BLaER1 treated with 17β-estradiol and CSF1 and Interleukin-3, amounts not matched to agents 10 nM and 100 nM (cell line): ENCODE results near the gene TTC28.

Experiments used
- H3K27ac ChIP-seq, 11 experiments: shearing (Covaris generic); formaldehyde crosslinking; 2 replicates each; pipeline ENCODE4 v1.8.1; 2022
- H3K27me3 ChIP-seq, 11 experiments: shearing (Covaris generic); formaldehyde crosslinking; 2 replicates each; pipeline ENCODE4 v1.8.1; 2022
- H3K36me3 ChIP-seq, 11 experiments: shearing (Covaris generic); formaldehyde crosslinking; 2 replicates each; pipeline ENCODE4 v1.8.1; 2022
- H3K4me1 ChIP-seq, 10 experiments: shearing (Covaris generic); formaldehyde crosslinking; 2 replicates each; pipeline ENCODE4 v1.8.1; 2022
- H3K4me2 ChIP-seq, 11 experiments: shearing (Covaris generic); formaldehyde crosslinking; 2 replicates each; pipeline ENCODE4 v1.8.1; 2022
- H3K4me3 ChIP-seq, 10 experiments: shearing (Covaris generic); formaldehyde crosslinking; 2 replicates each; pipeline ENCODE4 v1.8.1; 2022
- H3K9ac ChIP-seq, 11 experiments: shearing (Covaris generic); formaldehyde crosslinking; 2 replicates each; pipeline ENCODE4 v1.8.1; 2022
- H3K9me3 ChIP-seq, 11 experiments: shearing (Covaris generic); formaldehyde crosslinking; replicated peaks in 1 of 11; 2 replicates each; pipeline ENCODE4 v1.8.1; 2022
- H4K20me1 ChIP-seq, 11 experiments: shearing (Covaris generic); formaldehyde crosslinking; 2 replicates each; pipeline ENCODE4 v1.8.1; 2022
- Cebpa-rat ChIP-seq, 11 experiments: shearing (Covaris generic); IDR thresholded peaks; 2 replicates each; pipeline ENCODE4 v1.8.1; 2022

The TTC28 gene

GRCh38 chr22:28015676-28016601 is 663.7 kb downstream of the TTC28 start:
- peaks cover 0 to 9% (median 0%) of the 10 kb centered on the region in 11 experiments; a peak in 2 of 22 replicates for H4K20me1 ChIP-seq
- no peaks in the 10 kb centered on the region for H3K36me3 ChIP-seq
- H3K9me3 ChIP-seq, result no peaks in the 10 kb centered on the region
- H3K4me3 ChIP-seq, result no peak overlapping the region
- peak overlapping the region in 2 of 11 experiments; percentile 33 to 59; a peak in 3 of 22 replicates for H3K4me2 ChIP-seq
- no peak overlapping the region for H3K9ac ChIP-seq
- no peak overlapping the region for H3K27ac ChIP-seq
- TF ChIP-seq Cebpa-rat (IDR thresholded peaks at IDR 0.05), result no peak
- H3K4me1 ChIP-seq, result peaks cover 22 to 40% (median 36%) of the 10 kb centered on the region in 10 experiments
- no peaks in the 10 kb centered on the region for H3K27me3 ChIP-seq

- Histone ChIP-seq H3K36me3 (no peaks in the 10 kb centered on the region), H3K27me3 (no peaks in the 10 kb centered on the region), H3K9me3 (no peaks in the 10 kb centered on the region), H3K9ac (no peak overlapping the region), H3K4me3 (no peak overlapping the region), H3K4me1 (peaks cover 22 to 40% (median 36%) of the 10 kb centered on the region in 10 experiments), H4K20me1 (peaks cover 0 to 6% (median 0%) of the 10 kb centered on the region in 11 experiments; a peak in 2 of 22 replicates), H3K27ac (no peak overlapping the region), H3K4me2 (peak overlapping the region; percentile 33 to 67 (median 56))
- TF ChIP-seq Cebpa-rat (IDR thresholded peaks at IDR 0.05), result no peak
Measured at GRCh38 chr22:28015046-28015425, 664.6 kb downstream of the TTC28 start.

- Histone ChIP-seq H3K4me1 (peaks cover 21 to 40% (median 34%) of the 10 kb centered on the region in 10 experiments), H3K9me3 (no peaks in the 10 kb centered on the region), H3K4me2 (peak overlapping the region; percentile 33 to 67 (median 56)), H3K4me3 (no peak overlapping the region), H3K27me3 (no peaks in the 10 kb centered on the region), H3K9ac (no peak overlapping the region), H3K27ac (no peak overlapping the region), H3K36me3 (no peaks in the 10 kb centered on the region), H4K20me1 (peaks cover 0 to 4% (median 0%) of the 10 kb centered on the region in 11 experiments; a peak in 2 of 22 replicates)
- TF ChIP-seq Cebpa-rat (IDR thresholded peaks at IDR 0.05), result no peak
Measured at GRCh38 chr22:28014211-28015045, 665.2 kb downstream of the TTC28 start.

DNA sequence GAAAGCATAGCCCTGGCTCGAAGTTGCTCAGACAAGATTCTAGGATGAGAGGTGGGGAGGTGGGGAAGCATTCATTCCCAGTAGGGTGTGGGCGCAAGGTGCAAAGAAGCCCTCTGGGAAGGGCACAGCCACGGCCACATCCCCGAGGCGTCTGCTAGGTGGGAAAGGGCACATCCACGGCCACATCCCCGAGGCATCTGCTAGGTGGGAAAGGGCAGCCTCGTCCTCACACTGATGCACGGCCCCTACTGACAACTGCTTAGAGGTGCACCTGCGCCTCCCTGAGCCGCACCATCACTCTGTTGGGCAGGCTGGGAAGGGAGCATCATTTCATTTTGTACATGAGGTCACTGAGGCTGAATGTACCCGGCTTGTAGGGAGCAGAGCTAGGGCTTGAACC is 666.0 kb downstream of the TTC28 start:
- Histone ChIP-seq H3K36me3 (no peaks in the 10 kb centered on the region), H3K9me3 (no peaks in the 10 kb centered on the region), H3K4me3 (no peak overlapping the region), H4K20me1 (peaks cover 0 to 4% (median 0%) of the 10 kb centered on the region in 11 experiments; a peak in 2 of 22 replicates), H3K4me1 (peaks cover 13 to 32% (median 26%) of the 10 kb centered on the region in 10 experiments), H3K27me3 (no peaks in the 10 kb centered on the region), H3K9ac (no peak overlapping the region), H3K27ac (no peak overlapping the region), H3K4me2 (no peak overlapping the region)
- no peak for TF ChIP-seq Cebpa-rat (IDR thresholded peaks at IDR 0.05)

DNA sequence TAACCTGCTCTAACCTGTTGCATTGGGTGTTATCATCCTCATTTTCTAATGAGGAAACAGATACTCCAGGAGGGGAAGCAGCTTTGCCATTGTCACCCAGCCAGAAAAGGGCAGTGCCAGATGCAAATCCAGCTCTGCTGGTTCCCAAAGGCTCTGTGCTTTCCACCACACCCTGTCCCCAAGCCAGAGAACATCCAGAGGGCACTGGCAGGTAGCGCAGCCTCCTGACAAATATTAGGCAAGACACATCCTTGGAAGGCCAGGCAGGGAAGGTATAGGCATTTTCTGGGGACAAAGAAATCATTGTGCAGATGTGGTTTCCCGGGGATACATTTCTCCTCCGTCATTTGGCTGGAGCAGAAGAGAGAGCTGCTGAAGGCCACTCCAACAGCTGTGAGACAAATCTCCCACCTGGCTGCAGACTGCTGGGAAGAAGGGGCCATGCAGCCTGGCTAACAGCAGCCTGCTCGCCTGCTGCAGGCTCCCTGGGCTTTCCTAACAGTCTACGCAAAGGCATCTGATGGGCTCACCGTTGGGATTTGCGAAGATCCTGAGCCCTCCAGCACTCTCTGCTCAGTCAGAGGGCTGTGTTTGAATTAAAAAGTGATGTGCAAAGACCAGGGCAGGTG is 666.7 kb downstream of the TTC28 start:
- TF ChIP-seq Cebpa-rat (IDR thresholded peaks at IDR 0.05), result no peak
- no peaks in the 10 kb centered on the region for H3K36me3 ChIP-seq
- no peak overlapping the region for H3K9ac ChIP-seq
- no peak overlapping the region for H3K4me3 ChIP-seq
- H3K4me1 ChIP-seq, result peaks cover 10 to 25% (median 19%) of the 10 kb centered on the region in 10 experiments
- H3K27me3 ChIP-seq, result no peaks in the 10 kb centered on the region
- H3K4me2 ChIP-seq, result no peak overlapping the region
- H4K20me1 ChIP-seq, result peaks cover 0 to 4% (median 0%) of the 10 kb centered on the region in 11 experiments; a peak in 2 of 22 replicates
- H3K9me3 ChIP-seq, result no peaks in the 10 kb centered on the region
- no peak overlapping the region for H3K27ac ChIP-seq

DNA sequence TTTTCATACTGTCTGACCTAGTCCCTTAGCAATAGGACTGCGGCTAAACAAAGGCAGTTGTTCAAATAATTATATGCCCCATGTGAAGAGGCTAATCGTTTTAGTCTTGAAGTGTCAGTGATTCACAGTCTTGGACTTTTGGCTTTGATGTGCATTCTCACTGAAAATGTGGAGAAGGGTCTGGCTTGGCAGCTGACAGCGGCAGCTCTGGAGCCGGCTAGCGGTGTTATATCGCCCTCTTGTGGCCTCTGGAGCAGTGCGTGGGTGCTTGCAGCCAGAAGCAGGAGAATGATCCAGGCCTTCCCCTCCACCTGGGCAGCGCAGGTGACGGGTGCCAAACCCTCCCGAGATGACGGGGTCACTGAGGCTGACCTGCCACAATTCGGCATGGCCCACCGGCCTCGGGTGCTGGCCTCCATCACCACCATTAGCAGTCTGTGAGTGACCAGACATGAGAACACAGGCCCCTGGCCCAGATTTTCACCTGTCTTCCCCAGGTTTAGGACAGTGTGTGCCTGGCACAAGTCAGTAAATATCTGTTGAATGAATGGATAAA is 670.3 kb downstream of the TTC28 start:
- TF ChIP-seq Cebpa-rat (IDR thresholded peaks at IDR 0.05), result no peak
- Histone ChIP-seq H3K4me2 (no peak overlapping the region), H3K27ac (no peak overlapping the region)

GRCh38 chr22:28008649-28009048 is 671.0 kb downstream of the TTC28 start:
- H3K4me3 ChIP-seq, result no peak overlapping the region
- H3K27ac ChIP-seq, result no peak overlapping the region
- peaks cover 0 to 7% (median 0%) of the 10 kb centered on the region in 11 experiments; a peak in 2 of 22 replicates for H4K20me1 ChIP-seq
- H3K9ac ChIP-seq, result no peak overlapping the region
- no peaks in the 10 kb centered on the region for H3K36me3 ChIP-seq
- no peaks in the 10 kb centered on the region for H3K9me3 ChIP-seq
- no peak overlapping the region; a peak in 1 of 22 replicates for H3K4me2 ChIP-seq
- no peak for TF ChIP-seq Cebpa-rat (IDR thresholded peaks at IDR 0.05)
- peaks cover 0 to 9% (median 0%) of the 10 kb centered on the region in 10 experiments; a peak in 2 of 20 replicates for H3K4me1 ChIP-seq
- no peaks in the 10 kb centered on the region for H3K27me3 ChIP-seq

More for the DNA sequence above, 670.3 kb downstream of the TTC28 start:
- Histone ChIP-seq H3K9ac (no peak overlapping the region), H4K20me1 (peaks cover 0 to 4% (median 0%) of the 10 kb centered on the region in 11 experiments; a peak in 2 of 22 replicates), H3K36me3 (no peaks in the 10 kb centered on the region), H3K4me3 (no peak overlapping the region), H3K9me3 (no peaks in the 10 kb centered on the region), H3K4me1 (peaks cover 0 to 14% (median 4%) of the 10 kb centered on the region in 10 experiments; a peak in 16 of 20 replicates), H3K27me3 (no peaks in the 10 kb centered on the region)

- Histone ChIP-seq H3K27me3 (no peaks in the 10 kb centered on the region), H3K27ac (no peak overlapping the region), H3K4me2 (no peak overlapping the region), H3K9ac (0 out of 22 replicates have a peak overlapping the region, but pooled peaks of 1 of the 11 experiments have one; percentile 8), H3K36me3 (no peaks in the 10 kb centered on the region), H3K4me3 (no peak overlapping the region), H3K4me1 (peaks cover 0 to 9% (median 2%) of the 10 kb centered on the region in 10 experiments; a peak in 8 of 20 replicates), H3K9me3 (no peaks in the 10 kb centered on the region), H4K20me1 (peaks cover 0 to 9% (median 0%) of the 10 kb centered on the region in 11 experiments; a peak in 2 of 22 replicates)
- no peak for TF ChIP-seq Cebpa-rat (IDR thresholded peaks at IDR 0.05)
Measured at GRCh38 chr22:28008056-28008455, 671.6 kb downstream of the TTC28 start.
